Stomach (tissue), 4 donors: Measurements from ENCODE around the gene ERG.

Experiments
- EP300 ChIP-seq: sonication (generic); formaldehyde crosslinking; IDR thresholded peaks from one replicate; pipeline ENCODE4 v1.6.1; 2017; ENCODE audit warnings: antibody characterized with exemption
- POLR2A ChIP-seq, 4 donors: fragments of 450-650 bp; IDR thresholded peaks; one replicate each; pipeline ENCODE4 v1.6.1; 2016; ENCODE audit warnings: antibody characterized with exemption in 4 of 4, control low read depth in 2 of 4, mild to moderate bottlenecking in 1 of 4, moderate library complexity in 1 of 4
- POLR2AphosphoS5 ChIP-seq, 3 donors: sonication (generic); formaldehyde crosslinking; IDR thresholded peaks; one replicate each; pipeline ENCODE4 v1.6.1; 2016; ENCODE audit warnings: antibody characterized with exemption in 3 of 3
- TF ChIP-seq, protein P1 (sequence below), 7 experiments: fragments of 450-650 bp in 4 of 7; fragments of 200-600 bp in 3 of 7; sonication (generic) in 3 of 7; IDR thresholded peaks; one replicate each; pipeline ENCODE4 v1.5.1; 2016 to 2019; ENCODE audit warnings: antibody characterized with exemption in 7 of 7, control low read depth in 2 of 7, mild to moderate bottlenecking in 1 of 7

DNA sequence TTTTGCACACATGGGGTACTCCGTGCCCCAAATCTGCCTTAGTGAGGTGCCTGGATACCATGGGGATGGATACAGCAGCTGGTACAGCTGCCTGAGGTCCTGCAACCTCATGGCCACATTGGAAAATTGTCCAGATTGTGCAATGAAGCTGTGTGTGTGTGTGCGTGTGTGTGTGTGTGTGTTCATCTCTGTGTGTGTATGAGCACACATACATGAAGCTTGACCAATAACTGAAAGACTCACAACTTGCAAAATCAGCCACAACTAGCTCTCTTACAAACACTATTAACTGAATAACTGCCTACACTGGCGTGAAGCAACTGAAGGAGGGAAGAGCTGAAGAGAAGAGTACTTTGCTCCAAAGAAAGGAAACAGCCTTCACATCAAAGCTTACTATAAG is 78.1 kb downstream of the ERG start:
- TF ChIP-seq POLR2AphosphoS5 (IDR thresholded peaks at IDR 0.05), result no peak
- TF ChIP-seq POLR2A (IDR thresholded peaks at IDR 0.05), result no peak
- TF ChIP-seq, protein P1, sequence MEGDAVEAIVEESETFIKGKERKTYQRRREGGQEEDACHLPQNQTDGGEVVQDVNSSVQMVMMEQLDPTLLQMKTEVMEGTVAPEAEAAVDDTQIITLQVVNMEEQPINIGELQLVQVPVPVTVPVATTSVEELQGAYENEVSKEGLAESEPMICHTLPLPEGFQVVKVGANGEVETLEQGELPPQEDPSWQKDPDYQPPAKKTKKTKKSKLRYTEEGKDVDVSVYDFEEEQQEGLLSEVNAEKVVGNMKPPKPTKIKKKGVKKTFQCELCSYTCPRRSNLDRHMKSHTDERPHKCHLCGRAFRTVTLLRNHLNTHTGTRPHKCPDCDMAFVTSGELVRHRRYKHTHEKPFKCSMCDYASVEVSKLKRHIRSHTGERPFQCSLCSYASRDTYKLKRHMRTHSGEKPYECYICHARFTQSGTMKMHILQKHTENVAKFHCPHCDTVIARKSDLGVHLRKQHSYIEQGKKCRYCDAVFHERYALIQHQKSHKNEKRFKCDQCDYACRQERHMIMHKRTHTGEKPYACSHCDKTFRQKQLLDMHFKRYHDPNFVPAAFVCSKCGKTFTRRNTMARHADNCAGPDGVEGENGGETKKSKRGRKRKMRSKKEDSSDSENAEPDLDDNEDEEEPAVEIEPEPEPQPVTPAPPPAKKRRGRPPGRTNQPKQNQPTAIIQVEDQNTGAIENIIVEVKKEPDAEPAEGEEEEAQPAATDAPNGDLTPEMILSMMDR (IDR thresholded peaks at IDR 0.05), result no peak
- no peak for TF ChIP-seq EP300
